ENCODE results near the gene ACLY.

DNA sequence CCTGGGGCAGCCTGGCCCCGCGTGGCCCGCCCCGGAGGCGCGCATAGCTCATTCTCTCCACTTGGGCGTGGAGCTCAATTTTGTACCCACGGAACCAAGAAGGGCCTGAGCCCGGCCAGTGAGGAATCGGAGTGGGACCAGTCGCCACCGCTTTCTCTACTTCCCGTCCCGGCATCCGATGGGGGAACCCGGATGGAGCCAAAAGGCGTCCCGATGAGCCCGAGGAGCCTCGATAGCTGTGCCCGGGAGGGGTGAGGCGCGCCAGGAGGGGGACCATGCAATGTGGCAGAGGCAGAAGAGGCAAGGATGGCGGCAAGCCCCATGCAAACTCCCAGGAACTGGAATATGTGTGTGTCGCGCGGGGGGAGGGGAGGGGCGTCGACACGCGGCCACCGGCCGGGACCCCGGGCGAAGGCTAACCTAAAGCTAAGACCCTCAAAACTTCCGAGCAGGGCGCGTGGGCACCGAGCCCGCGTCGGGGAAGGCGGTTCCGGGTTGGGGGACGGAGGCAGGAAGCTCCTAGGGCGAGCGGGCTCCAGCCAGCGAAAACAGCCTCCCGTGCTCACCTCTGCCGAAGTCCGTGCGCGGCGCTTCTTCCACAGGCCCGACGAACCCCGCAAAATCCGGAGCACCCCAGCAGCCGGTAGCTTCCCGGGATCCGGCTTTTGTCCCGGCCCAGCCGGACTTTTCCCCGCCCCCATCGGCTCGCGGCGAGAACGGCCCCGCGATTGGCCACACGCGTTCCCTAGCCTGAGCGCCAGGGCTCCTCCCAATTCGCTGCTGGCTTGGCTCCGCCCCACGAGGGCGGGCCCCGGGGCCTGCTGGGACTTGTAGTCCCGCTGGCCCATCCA is at the start of gene ACLY:
- TF ChIP-seq, protein P1, sequence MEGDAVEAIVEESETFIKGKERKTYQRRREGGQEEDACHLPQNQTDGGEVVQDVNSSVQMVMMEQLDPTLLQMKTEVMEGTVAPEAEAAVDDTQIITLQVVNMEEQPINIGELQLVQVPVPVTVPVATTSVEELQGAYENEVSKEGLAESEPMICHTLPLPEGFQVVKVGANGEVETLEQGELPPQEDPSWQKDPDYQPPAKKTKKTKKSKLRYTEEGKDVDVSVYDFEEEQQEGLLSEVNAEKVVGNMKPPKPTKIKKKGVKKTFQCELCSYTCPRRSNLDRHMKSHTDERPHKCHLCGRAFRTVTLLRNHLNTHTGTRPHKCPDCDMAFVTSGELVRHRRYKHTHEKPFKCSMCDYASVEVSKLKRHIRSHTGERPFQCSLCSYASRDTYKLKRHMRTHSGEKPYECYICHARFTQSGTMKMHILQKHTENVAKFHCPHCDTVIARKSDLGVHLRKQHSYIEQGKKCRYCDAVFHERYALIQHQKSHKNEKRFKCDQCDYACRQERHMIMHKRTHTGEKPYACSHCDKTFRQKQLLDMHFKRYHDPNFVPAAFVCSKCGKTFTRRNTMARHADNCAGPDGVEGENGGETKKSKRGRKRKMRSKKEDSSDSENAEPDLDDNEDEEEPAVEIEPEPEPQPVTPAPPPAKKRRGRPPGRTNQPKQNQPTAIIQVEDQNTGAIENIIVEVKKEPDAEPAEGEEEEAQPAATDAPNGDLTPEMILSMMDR (IDR thresholded peaks at IDR 0.05; ENCODE audit: low read length), result no peak
- TF ChIP-seq EZH2 (IDR thresholded peaks at IDR 0.05; ENCODE audit: borderline replicate concordance, low read length), result no peak

Measured in OCI-LY1 (cell line).